GM23338 (cell line): Measurements from ENCODE around the gene UTP3. TPM values are rescaled to one million over a fixed set of nuclear protein-coding genes. Genes with fewer than 3 reads are reported as not detected.

Experiments
- ATAC-seq: fragments of 200-7000 bp; cut with Tn5 transposase; 3 replicates; pipeline ENCODE4 v1.9.1; 2020
- DNase-seq: peaks from one replicate; pipeline ENCODE4 v3.0.0-alpha.2; 2015; ENCODE audit warnings: low spot score
- H2AFZ ChIP-seq: fragments of 200-600 bp; sonication (generic); 2 replicates; pipeline ENCODE4 v1.8.0; 2016; ENCODE audit warnings: antibody characterized with exemption, mild to moderate bottlenecking, moderate library complexity
- H3F3A ChIP-seq: fragments of 200-600 bp; sonication (generic); replicated peaks from 2 replicates; pipeline ENCODE4 v1.8.0; 2017; ENCODE audit warnings: antibody characterized with exemption, mixed run types, low read depth
- H3K27ac ChIP-seq: fragments of 200-600 bp; sonication (generic); 2 replicates; pipeline ENCODE4 v1.6.1; 2016; ENCODE audit warnings: low read depth
- H3K27me3 ChIP-seq: fragments of 200-600 bp; sonication (generic); 2 replicates; pipeline ENCODE4 v1.8.0; 2016; ENCODE audit warnings: mild to moderate bottlenecking, mixed run types, moderate library complexity; ENCODE audit not compliant: insufficient read depth
- H3K36me3 ChIP-seq: fragments of 200-600 bp; sonication (generic); 2 replicates; pipeline ENCODE4 v1.8.0; 2016; ENCODE audit warnings: mild to moderate bottlenecking; ENCODE audit not compliant: insufficient read depth
- H3K4me1 ChIP-seq: fragments of 200-600 bp; sonication (generic); 2 replicates; pipeline ENCODE4 v1.8.0; 2016; ENCODE audit warnings: mild to moderate bottlenecking, moderate library complexity; ENCODE audit not compliant: insufficient read depth
- H3K4me2 ChIP-seq: fragments of 200-600 bp; sonication (generic); 2 replicates; pipeline ENCODE4 v1.7.1; 2017; ENCODE audit warnings: mixed run types
- H3K4me3 ChIP-seq: fragments of 200-600 bp; sonication (generic); 2 replicates; pipeline ENCODE4 v1.6.1; 2016; ENCODE audit warnings: mixed run types
- H3K79me2 ChIP-seq: fragments of 200-600 bp; sonication (generic); replicated peaks from 2 replicates; pipeline ENCODE4 v1.8.0; 2017; ENCODE audit warnings: mild to moderate bottlenecking; ENCODE audit not compliant: insufficient read depth
- H3K9me2 ChIP-seq: fragments of 200-600 bp; sonication (generic); 2 replicates; pipeline ENCODE4 v1.8.0; 2017; ENCODE audit not compliant: insufficient read depth
- H4K20me1 ChIP-seq: fragments of 200-600 bp; sonication (generic); replicated peaks from 2 replicates; pipeline ENCODE4 v1.8.0; 2017; ENCODE audit warnings: mild to moderate bottlenecking; ENCODE audit not compliant: insufficient read depth
- H3K27ac Mint-ChIP-seq: 2 replicates; pipeline ENCODE4 v1.8.0; 2020; ENCODE audit warnings: inconsistent platforms, mild to moderate bottlenecking, moderate library complexity, mixed read lengths
- H3K27me3 Mint-ChIP-seq: 3 replicates; pipeline ENCODE4 v1.8.0; 2022; ENCODE audit warnings: low read depth, mild to moderate bottlenecking, moderate library complexity, mixed read lengths, inconsistent platforms; ENCODE audit not compliant: insufficient read depth, poor library complexity
- H3K36me3 Mint-ChIP-seq: 3 replicates; pipeline ENCODE4 v1.8.0; 2021; ENCODE audit warnings: low read depth, mild to moderate bottlenecking, inconsistent platforms, moderate library complexity, mixed read lengths
- H3K4me1 Mint-ChIP-seq: 3 replicates; pipeline ENCODE4 v1.8.0; 2020; ENCODE audit warnings: mild to moderate bottlenecking, inconsistent platforms, mixed read lengths
- H3K4me3 Mint-ChIP-seq: 3 replicates; pipeline ENCODE4 v1.8.0; 2021; ENCODE audit warnings: moderate library complexity, mild to moderate bottlenecking, inconsistent platforms, mixed read lengths
- H3K9me3 Mint-ChIP-seq: 3 replicates; pipeline ENCODE4 v1.8.0; 2020; ENCODE audit warnings: moderate library complexity, mild to moderate bottlenecking, inconsistent platforms, mixed read lengths
- CREB1 ChIP-seq: fragments of 250-450 bp; sonication (Bioruptor Pico); IDR thresholded peaks from 2 replicates; pipeline ENCODE4 v1.5.0; 2020; ENCODE audit warnings: low read depth, mild to moderate bottlenecking, moderate library complexity
- EZH2 ChIP-seq: fragments of 200-600 bp; sonication (generic); IDR thresholded peaks from one replicate; pipeline ENCODE4 v1.8.0; 2017; ENCODE audit warnings: antibody characterized with exemption, mild to moderate bottlenecking, low read depth; ENCODE audit not compliant: unreplicated experiment
- EZH2phosphoT487 ChIP-seq: fragments of 200-600 bp; sonication (generic); IDR thresholded peaks from one replicate; pipeline ENCODE4 v1.8.1; 2018; ENCODE audit warnings: antibody characterized with exemption; ENCODE audit not compliant: unreplicated experiment
- JUNB ChIP-seq: IDR thresholded peaks from one replicate; pipeline ENCODE4 v1.6.1; 2016; ENCODE audit warnings: antibody characterized with exemption; ENCODE audit not compliant: unreplicated experiment
- NANOG ChIP-seq: IDR thresholded peaks from 2 replicates; pipeline ENCODE4 v1.6.1; 2016; ENCODE audit warnings: antibody characterized with exemption, borderline replicate concordance
- POLR2AphosphoS5 ChIP-seq: IDR thresholded peaks from 2 replicates; pipeline ENCODE4 v1.6.1; 2016; ENCODE audit warnings: antibody characterized with exemption, low read depth
- STAT1 ChIP-seq: IDR thresholded peaks from one replicate; pipeline ENCODE4 v1.6.1; 2016; ENCODE audit warnings: antibody characterized with exemption; ENCODE audit not compliant: unreplicated experiment
- ZNF114 ChIP-seq: fragments of 250-450 bp; sonication (Bioruptor Pico); IDR thresholded peaks from 2 replicates; pipeline ENCODE4 v1.5.0; 2020; ENCODE audit warnings: mild to moderate bottlenecking, moderate library complexity
- ZNF331 ChIP-seq: fragments of 250-450 bp; sonication (Bioruptor Pico); IDR thresholded peaks from 2 replicates; pipeline ENCODE4 v1.5.0; 2020; ENCODE audit warnings: low read depth, mild to moderate bottlenecking, moderate library complexity
- polyA plus RNA-seq: library from polyadenylated mRNA; unstranded; fragments of >200 nt; fragmentation: Nextera tagmentation; extraction: Ambion mirVana; gene quantifications from 2 replicates; pipeline ENCODE4 v1.2.1, GENCODE V29; 2016
- total RNA-seq: library from RNA; depleted of rRNA; stranded (reverse); fragments of >200 nt; shearing (Covaris generic); gene quantifications from 2 replicates; pipeline ENCODE4 v1.2.3, GENCODE V29; 2014
- TF ChIP-seq, protein P1 (sequence below): IDR thresholded peaks from 2 replicates; pipeline ENCODE4 v1.6.1; 2016; ENCODE audit warnings: antibody characterized with exemption
- TF ChIP-seq, protein P2 (sequence below): IDR thresholded peaks from one replicate; pipeline ENCODE4 v1.6.1; 2018; ENCODE audit warnings: antibody characterized with exemption; ENCODE audit not compliant: unreplicated experiment
- TF ChIP-seq, protein P3 (sequence below), 2 experiments: fragments of 200-600 bp in 1 of 2; sonication (generic) in 1 of 2; conservative IDR thresholded peaks; 2 replicates each; pipeline versions ENCODE4 v1.5.1 to v1.6.1; 2016 to 2017; ENCODE audit warnings: antibody characterized with exemption in 2 of 2, low read depth in 2 of 2, mild to moderate bottlenecking in 2 of 2, moderate library complexity in 1 of 2
- TF ChIP-seq, protein P4 (sequence below): fragments of 250-450 bp; sonication (Bioruptor Pico); IDR thresholded peaks from 2 replicates; pipeline ENCODE4 v1.5.0; 2020; ENCODE audit warnings: mild to moderate bottlenecking, moderate library complexity

The UTP3 gene
- total and polyA plus RNA-seq, 2 experiments from 2014 or later = 36.9 to 44.3 TPM

DNA sequence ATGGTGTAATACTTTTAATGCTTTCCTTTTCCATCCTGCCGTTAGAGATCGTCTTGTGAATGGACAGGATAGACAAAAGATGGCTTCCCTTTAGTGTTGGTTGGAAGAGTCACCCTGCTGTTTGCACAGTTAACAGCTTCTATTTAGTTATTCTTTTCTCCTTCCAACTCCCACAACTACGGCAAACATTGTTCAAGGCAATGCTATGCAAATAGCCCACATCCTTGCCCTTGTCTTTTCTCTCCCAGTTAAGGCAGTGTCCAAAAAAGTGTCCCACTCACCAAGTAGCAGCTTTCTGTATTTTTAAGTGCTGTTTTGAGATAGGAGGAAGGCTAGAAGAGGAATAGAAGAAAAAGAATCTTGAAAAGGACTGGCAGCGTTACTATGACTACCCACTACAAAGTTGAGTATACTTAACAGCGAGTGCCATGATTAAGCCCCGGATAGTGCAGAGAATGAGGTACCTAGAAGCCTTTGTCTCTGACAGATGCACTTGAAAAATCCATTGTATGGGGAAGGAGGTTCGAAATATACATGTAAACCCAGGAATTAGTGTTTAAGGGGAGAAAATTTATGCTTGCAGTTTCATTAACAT is 21.4 kb downstream of the UTP3 start (continued):
- TF ChIP-seq NANOG = no peak

DNA sequence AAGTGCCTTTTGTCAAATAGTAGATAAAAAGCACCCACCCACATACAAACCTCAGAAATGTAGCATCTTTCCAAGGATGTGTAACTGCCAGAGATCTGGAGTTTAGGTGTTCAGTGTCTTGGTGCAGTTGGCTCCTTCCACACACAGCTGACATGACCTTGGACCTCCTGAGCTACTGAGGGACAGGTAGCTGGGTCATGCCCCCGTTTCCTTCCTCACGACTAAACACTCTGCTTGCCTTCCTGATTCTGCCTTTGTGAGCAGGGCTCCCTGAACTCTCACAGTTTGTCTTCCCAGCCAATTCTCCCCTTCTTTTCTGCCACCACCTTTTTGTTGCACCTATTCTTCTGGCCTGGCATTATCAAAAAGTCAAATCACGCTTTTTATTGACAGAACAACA is 23.3 kb downstream of the UTP3 start:
- ATAC-seq = no peak
- H3K27ac ChIP-seq = 0 out of 2 replicates have a peak overlapping the region, but pooled peaks have one; percentile 12
- Mint-ChIP-seq H3K36me3 (no peaks in the 10 kb centered on the region), H3K4me1 (peaks cover 32% of the 10 kb centered on the region; the same call in 2 of the 3 replicates), H3K9me3 (no peaks in the 10 kb centered on the region), H3K4me3 (no peak overlapping the region), H3K27me3 (peaks cover 3% of the 10 kb centered on the region), H3K27ac (no peak overlapping the region)
- no peaks in the 10 kb centered on the region for H3K9me2 ChIP-seq
- H3K36me3 ChIP-seq = no peaks in the 10 kb centered on the region; the same call in 1 of the 2 replicates
- peaks cover 4% of the 10 kb centered on the region for H4K20me1 ChIP-seq
- H3K4me2 ChIP-seq = no peak overlapping the region
- no peak overlapping the region for H2AFZ ChIP-seq
- H3K79me2 ChIP-seq = peaks cover 53% of the 10 kb centered on the region
- peaks cover 16% of the 10 kb centered on the region; the same call in 1 of the 2 replicates for H3K4me1 ChIP-seq
- H3K4me3 ChIP-seq = no peak overlapping the region
- H3F3A ChIP-seq = no peaks in the 10 kb centered on the region
- TF ChIP-seq, protein P1, sequence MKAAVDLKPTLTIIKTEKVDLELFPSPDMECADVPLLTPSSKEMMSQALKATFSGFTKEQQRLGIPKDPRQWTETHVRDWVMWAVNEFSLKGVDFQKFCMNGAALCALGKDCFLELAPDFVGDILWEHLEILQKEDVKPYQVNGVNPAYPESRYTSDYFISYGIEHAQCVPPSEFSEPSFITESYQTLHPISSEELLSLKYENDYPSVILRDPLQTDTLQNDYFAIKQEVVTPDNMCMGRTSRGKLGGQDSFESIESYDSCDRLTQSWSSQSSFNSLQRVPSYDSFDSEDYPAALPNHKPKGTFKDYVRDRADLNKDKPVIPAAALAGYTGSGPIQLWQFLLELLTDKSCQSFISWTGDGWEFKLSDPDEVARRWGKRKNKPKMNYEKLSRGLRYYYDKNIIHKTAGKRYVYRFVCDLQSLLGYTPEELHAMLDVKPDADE = no peak
- no peak for TF ChIP-seq EZH2
- TF ChIP-seq, protein P2, sequence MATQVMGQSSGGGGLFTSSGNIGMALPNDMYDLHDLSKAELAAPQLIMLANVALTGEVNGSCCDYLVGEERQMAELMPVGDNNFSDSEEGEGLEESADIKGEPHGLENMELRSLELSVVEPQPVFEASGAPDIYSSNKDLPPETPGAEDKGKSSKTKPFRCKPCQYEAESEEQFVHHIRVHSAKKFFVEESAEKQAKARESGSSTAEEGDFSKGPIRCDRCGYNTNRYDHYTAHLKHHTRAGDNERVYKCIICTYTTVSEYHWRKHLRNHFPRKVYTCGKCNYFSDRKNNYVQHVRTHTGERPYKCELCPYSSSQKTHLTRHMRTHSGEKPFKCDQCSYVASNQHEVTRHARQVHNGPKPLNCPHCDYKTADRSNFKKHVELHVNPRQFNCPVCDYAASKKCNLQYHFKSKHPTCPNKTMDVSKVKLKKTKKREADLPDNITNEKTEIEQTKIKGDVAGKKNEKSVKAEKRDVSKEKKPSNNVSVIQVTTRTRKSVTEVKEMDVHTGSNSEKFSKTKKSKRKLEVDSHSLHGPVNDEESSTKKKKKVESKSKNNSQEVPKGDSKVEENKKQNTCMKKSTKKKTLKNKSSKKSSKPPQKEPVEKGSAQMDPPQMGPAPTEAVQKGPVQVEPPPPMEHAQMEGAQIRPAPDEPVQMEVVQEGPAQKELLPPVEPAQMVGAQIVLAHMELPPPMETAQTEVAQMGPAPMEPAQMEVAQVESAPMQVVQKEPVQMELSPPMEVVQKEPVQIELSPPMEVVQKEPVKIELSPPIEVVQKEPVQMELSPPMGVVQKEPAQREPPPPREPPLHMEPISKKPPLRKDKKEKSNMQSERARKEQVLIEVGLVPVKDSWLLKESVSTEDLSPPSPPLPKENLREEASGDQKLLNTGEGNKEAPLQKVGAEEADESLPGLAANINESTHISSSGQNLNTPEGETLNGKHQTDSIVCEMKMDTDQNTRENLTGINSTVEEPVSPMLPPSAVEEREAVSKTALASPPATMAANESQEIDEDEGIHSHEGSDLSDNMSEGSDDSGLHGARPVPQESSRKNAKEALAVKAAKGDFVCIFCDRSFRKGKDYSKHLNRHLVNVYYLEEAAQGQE = no peak
- TF ChIP-seq, protein P3, sequence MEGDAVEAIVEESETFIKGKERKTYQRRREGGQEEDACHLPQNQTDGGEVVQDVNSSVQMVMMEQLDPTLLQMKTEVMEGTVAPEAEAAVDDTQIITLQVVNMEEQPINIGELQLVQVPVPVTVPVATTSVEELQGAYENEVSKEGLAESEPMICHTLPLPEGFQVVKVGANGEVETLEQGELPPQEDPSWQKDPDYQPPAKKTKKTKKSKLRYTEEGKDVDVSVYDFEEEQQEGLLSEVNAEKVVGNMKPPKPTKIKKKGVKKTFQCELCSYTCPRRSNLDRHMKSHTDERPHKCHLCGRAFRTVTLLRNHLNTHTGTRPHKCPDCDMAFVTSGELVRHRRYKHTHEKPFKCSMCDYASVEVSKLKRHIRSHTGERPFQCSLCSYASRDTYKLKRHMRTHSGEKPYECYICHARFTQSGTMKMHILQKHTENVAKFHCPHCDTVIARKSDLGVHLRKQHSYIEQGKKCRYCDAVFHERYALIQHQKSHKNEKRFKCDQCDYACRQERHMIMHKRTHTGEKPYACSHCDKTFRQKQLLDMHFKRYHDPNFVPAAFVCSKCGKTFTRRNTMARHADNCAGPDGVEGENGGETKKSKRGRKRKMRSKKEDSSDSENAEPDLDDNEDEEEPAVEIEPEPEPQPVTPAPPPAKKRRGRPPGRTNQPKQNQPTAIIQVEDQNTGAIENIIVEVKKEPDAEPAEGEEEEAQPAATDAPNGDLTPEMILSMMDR (conservative IDR thresholded peaks at IDR 0.05; ENCODE audit: low read depth in 2 of 2) = no peak
- no peak for TF ChIP-seq ZNF331 (CRISPR knock-in tag)
- no peak for TF ChIP-seq JUNB
- TF ChIP-seq, protein P4, sequence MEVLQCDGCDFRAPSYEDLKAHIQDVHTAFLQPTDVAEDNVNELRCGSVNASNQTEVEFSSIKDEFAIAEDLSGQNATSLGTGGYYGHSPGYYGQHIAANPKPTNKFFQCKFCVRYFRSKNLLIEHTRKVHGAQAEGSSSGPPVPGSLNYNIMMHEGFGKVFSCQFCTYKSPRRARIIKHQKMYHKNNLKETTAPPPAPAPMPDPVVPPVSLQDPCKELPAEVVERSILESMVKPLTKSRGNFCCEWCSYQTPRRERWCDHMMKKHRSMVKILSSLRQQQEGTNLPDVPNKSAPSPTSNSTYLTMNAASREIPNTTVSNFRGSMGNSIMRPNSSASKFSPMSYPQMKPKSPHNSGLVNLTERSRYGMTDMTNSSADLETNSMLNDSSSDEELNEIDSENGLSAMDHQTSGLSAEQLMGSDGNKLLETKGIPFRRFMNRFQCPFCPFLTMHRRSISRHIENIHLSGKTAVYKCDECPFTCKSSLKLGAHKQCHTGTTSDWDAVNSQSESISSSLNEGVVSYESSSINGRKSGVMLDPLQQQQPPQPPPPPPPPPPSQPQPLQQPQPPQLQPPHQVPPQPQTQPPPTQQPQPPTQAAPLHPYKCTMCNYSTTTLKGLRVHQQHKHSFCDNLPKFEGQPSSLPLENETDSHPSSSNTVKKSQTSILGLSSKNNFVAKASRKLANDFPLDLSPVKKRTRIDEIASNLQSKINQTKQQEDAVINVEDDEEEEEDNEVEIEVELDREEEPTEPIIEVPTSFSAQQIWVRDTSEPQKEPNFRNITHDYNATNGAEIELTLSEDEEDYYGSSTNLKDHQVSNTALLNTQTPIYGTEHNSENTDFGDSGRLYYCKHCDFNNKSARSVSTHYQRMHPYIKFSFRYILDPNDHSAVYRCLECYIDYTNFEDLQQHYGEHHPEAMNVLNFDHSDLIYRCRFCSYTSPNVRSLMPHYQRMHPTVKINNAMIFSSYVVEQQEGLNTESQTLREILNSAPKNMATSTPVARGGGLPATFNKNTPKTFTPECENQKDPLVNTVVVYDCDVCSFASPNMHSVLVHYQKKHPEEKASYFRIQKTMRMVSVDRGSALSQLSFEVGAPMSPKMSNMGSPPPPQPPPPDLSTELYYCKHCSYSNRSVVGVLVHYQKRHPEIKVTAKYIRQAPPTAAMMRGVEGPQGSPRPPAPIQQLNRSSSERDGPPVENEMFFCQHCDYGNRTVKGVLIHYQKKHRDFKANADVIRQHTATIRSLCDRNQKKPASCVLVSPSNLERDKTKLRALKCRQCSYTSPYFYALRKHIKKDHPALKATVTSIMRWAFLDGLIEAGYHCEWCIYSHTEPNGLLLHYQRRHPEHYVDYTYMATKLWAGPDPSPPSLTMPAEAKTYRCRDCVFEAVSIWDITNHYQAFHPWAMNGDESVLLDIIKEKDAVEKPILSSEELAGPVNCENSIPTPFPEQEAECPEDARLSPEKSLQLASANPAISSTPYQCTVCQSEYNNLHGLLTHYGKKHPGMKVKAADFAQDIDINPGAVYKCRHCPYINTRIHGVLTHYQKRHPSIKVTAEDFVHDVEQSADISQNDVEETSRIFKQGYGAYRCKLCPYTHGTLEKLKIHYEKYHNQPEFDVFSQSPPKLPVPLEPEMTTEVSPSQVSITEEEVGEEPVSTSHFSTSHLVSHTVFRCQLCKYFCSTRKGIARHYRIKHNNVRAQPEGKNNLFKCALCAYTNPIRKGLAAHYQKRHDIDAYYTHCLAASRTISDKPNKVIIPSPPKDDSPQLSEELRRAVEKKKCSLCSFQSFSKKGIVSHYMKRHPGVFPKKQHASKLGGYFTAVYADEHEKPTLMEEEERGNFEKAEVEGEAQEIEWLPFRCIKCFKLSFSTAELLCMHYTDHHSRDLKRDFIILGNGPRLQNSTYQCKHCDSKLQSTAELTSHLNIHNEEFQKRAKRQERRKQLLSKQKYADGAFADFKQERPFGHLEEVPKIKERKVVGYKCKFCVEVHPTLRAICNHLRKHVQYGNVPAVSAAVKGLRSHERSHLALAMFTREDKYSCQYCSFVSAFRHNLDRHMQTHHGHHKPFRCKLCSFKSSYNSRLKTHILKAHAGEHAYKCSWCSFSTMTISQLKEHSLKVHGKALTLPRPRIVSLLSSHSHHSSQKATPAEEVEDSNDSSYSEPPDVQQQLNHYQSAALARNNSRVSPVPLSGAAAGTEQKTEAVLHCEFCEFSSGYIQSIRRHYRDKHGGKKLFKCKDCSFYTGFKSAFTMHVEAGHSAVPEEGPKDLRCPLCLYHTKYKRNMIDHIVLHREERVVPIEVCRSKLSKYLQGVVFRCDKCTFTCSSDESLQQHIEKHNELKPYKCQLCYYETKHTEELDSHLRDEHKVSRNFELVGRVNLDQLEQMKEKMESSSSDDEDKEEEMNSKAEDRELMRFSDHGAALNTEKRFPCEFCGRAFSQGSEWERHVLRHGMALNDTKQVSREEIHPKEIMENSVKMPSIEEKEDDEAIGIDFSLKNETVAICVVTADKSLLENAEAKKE (CRISPR knock-in tag) = no peak
- no peak for TF ChIP-seq ZNF114 (CRISPR knock-in tag)
- no peak for TF ChIP-seq EZH2phosphoT487
- TF ChIP-seq STAT1 = no peak
- TF ChIP-seq POLR2AphosphoS5 = no peak
- TF ChIP-seq CREB1 (CRISPR knock-in tag) = no peak
- TF ChIP-seq NANOG = no peak
- no peak for DNase-seq
- peaks cover 10% of the 10 kb centered on the region for H3K27me3 ChIP-seq
